ENCODE measurements around the gene SRP9. TPM values are rescaled to one million over a fixed set of nuclear protein-coding genes. Genes with fewer than 3 reads are reported as not detected.
"Not testable (repeated sequence)": the region's sequence is repeated elsewhere in the genome, so short reads cannot be mapped to it uniquely, and the experiment has no call there.

Gene SRP9
- total and polyA plus RNA-seq, 11 donors: 147 to 211 (median 171) TPM

GRCh38 chr1:225760531-225760930, 17.1 kb upstream of the SRP9 start:
- H3K36me3 ChIP-seq: no peaks in the 10 kb centered on the region
- intact Hi-C loops (cut with DNase I): loop anchor here in 2 of 10 donors (5.0 to 10.0 kb wide), 2 partner anchors 66 to 108 kb away; partner anchors contain the start of gene ENAH (in 1 of the 2)
- 97 to 100% (median 98%) methylated on average over 6 of the region's 6 CpGs for WGBS, 4 donors
- H3K9me3 ChIP-seq: no peaks in the 10 kb centered on the region
- H3K4me3 ChIP-seq: no peak overlapping the region
- no peaks in the 10 kb centered on the region for H3K27me3 ChIP-seq
- DNase-seq (no peak), ATAC-seq (no peak)
- H3K4me1 ChIP-seq: peaks cover 3 to 68% (median 45%) of the 10 kb centered on the region in 12 donors
- no peak overlapping the region for H3K27ac ChIP-seq
- TF ChIP-seq POLR2A (IDR thresholded peaks at IDR 0.05): no peak
- no peak for TF ChIP-seq CTCF (IDR thresholded peaks at IDR 0.05)

GRCh38 chr1:225761395-225761794, 16.2 kb upstream of the SRP9 start:
- intact Hi-C loops (cut with DNase I): loop anchor here in 2 of 10 donors (5.0 to 10.0 kb wide), 2 partner anchors 67 to 109 kb away; partner anchors contain the start of gene ENAH (in 1 of the 2)
- not testable (repeated sequence) for H3K27me3 ChIP-seq, H3K9me3 ChIP-seq, ATAC-seq, H3K4me3 ChIP-seq, DNase-seq, H3K36me3 ChIP-seq
- Histone ChIP-seq H3K27ac (peak overlapping the region in 1 of 12 donors; percentile 69), H3K4me1 (peaks cover 3 to 61% (median 41%) of the 10 kb centered on the region in 12 donors)
- WGBS, 4 donors: 94 to 99% (median 95%) methylated on average over 6 of the region's 6 CpGs

GRCh38 chr1:225762002-225762441, 15.6 kb upstream of the SRP9 start:
- no peaks in the 10 kb centered on the region for H3K36me3 ChIP-seq
- 48 to 68% (median 56%) methylated on average over 5 of the region's 5 CpGs for WGBS, 4 donors
- no peaks in the 10 kb centered on the region for H3K9me3 ChIP-seq
- H3K27me3 ChIP-seq: no peaks in the 10 kb centered on the region
- H3K4me3 ChIP-seq: no peak overlapping the region
- H3K27ac ChIP-seq: peak overlapping the region in 9 of 12 donors; percentile 8 to 79 (median 64)
- TF ChIP-seq CTCF (IDR thresholded peaks at IDR 0.05): no peak
- no peak for TF ChIP-seq POLR2A (IDR thresholded peaks at IDR 0.05)
- no peak for DNase-seq
- ATAC-seq: peak in 1 of 4 donors; percentile 23
- H3K4me1 ChIP-seq: peaks cover 5 to 61% (median 42%) of the 10 kb centered on the region in 12 donors
- intact Hi-C loops (cut with DNase I): loop anchor here in 2 of 10 donors (5.0 to 10.0 kb wide), 2 partner anchors 67 to 110 kb away; partner anchors contain the start of gene ENAH (in 1 of the 2)

- H3K36me3 ChIP-seq: no peaks in the 10 kb centered on the region
- DNase-seq: peak in 2 of 5 donors; percentile 42 to 57
- peak overlapping the region in 10 of 12 donors; percentile 8 to 79 (median 58) for H3K27ac ChIP-seq
- H3K9me3 ChIP-seq: no peaks in the 10 kb centered on the region
- peaks cover 8 to 62% (median 46%) of the 10 kb centered on the region in 12 donors for H3K4me1 ChIP-seq
- H3K4me3 ChIP-seq: no peak overlapping the region
- H3K27me3 ChIP-seq: no peaks in the 10 kb centered on the region
- intact Hi-C loops (cut with DNase I): loop anchor here in 2 of 10 donors (5.0 to 10.0 kb wide), 2 partner anchors 68 to 110 kb away; partner anchors contain the start of gene ENAH (in 1 of the 2)
- WGBS, 4 donors: 60 to 80% (median 75%) methylated on average over 5 of the region's 5 CpGs
- peak in 2 of 4 donors; percentile 6 to 68 for ATAC-seq
- TF ChIP-seq POLR2A (IDR thresholded peaks at IDR 0.05): no peak
- TF ChIP-seq CTCF (IDR thresholded peaks at IDR 0.05): no peak
These were observed 15.2 kb upstream of the SRP9 start for GRCh38 chr1:225762444-225762843.

All from heart left ventricle (tissue), 16 donors.